Activated CD4-positive, alpha-beta memory T cell treated with anti-CD3 and anti-CD28 coated beads, Interleukin-2, amount 10 ng/mL, durations not matched to agents 7 days and 5 days (primary cell): Measurements from ENCODE around the gene ADAM19. TPM values are rescaled to one million over a fixed set of nuclear protein-coding genes. Genes with fewer than 3 reads are reported as not detected.
"Not testable (repeated sequence)": the region's sequence is repeated elsewhere in the genome, so short reads cannot be mapped to it uniquely, and the experiment has no call there.

ENCODE experiments used
- CTCF ChIA-PET: fragments of 350-600 bp; sonication (Branson Sonifier 250); formaldehyde crosslinking; loops from one replicate; lab custom pipeline; 2021; ENCODE audit warnings: antibody characterized with exemption, inconsistent platforms; lab: Charles Lee
- POLR2A ChIA-PET: fragments of 350-600 bp; sonication (Branson Sonifier 250); formaldehyde crosslinking; loops from one replicate; lab custom pipeline; 2021; ENCODE audit warnings: antibody characterized with exemption; lab: Charles Lee
- DNase-seq: peaks from one replicate; pipeline ENCODE4 v3.0.0-alpha.2; 2020
- H3K27ac Mint-ChIP-seq: one replicate; pipeline ENCODE4 v1.8.0; 2021; ENCODE audit warnings: mild to moderate bottlenecking, mixed read lengths
- H3K27me3 Mint-ChIP-seq: one replicate; pipeline ENCODE4 v1.8.0; 2021; ENCODE audit warnings: mixed read lengths
- H3K36me3 Mint-ChIP-seq: one replicate; pipeline ENCODE4 v1.8.0; 2021; ENCODE audit warnings: low read depth, mixed read lengths
- H3K4me1 Mint-ChIP-seq: one replicate; pipeline ENCODE4 v1.8.0; 2021; ENCODE audit warnings: mixed read lengths
- H3K4me3 Mint-ChIP-seq: one replicate; pipeline ENCODE4 v1.8.0; 2021; ENCODE audit warnings: mild to moderate bottlenecking, mixed read lengths
- H3K9me3 Mint-ChIP-seq: one replicate; pipeline ENCODE4 v1.8.0; 2021; ENCODE audit warnings: mixed read lengths
- total RNA-seq, 2 experiments: library from RNA; stranded (reverse); gene quantifications; one replicate each; pipeline ENCODE4 v1.2.3, GENCODE V29; 2021

ADAM19 gene
- total RNA-seq, 2 experiments from 2014 or later: 309 to 313 TPM

GRCh38 chr5:157484768-157485167 is 90.8 kb downstream of the ADAM19 start:
- H3K36me3 Mint-ChIP-seq: peaks cover 94% of the 10 kb centered on the region
- CTCF ChIA-PET: interaction anchor here (1.4 to 2.2 kb wide), 2 partner anchors 13 to 258 kb away, joined by 4 to 8 read pairs; no protein-coding TSS in a partner anchor
- DNase-seq: no peak
- POLR2A ChIA-PET: no interaction called here
- peaks cover 75% of the 10 kb centered on the region for H3K4me1 Mint-ChIP-seq
- H3K27ac Mint-ChIP-seq: peak overlapping the region; percentile 38
- H3K4me3 Mint-ChIP-seq: no peak overlapping the region
- H3K27me3 Mint-ChIP-seq: no peaks in the 10 kb centered on the region
- H3K9me3 Mint-ChIP-seq: no peaks in the 10 kb centered on the region

GRCh38 chr5:157482702-157483101 is 92.9 kb downstream of the ADAM19 start:
- CTCF ChIA-PET: interaction anchor here (1.3 kb wide), 1 partner anchor 11 kb away, joined by 5 read pairs; no protein-coding TSS in a partner anchor
- Mint-ChIP-seq H3K36me3 (peaks cover 96% of the 10 kb centered on the region), H3K4me1 (peaks cover 80% of the 10 kb centered on the region)
- H3K9me3 Mint-ChIP-seq, POLR2A ChIA-PET, H3K27ac Mint-ChIP-seq, DNase-seq, H3K27me3 Mint-ChIP-seq, H3K4me3 Mint-ChIP-seq: not testable (repeated sequence)

GRCh38 chr5:157481666-157482065 is 93.9 kb downstream of the ADAM19 start:
- Mint-ChIP-seq H3K4me1 (peaks cover 75% of the 10 kb centered on the region), H3K27me3 (no peaks in the 10 kb centered on the region), H3K9me3 (no peaks in the 10 kb centered on the region), H3K4me3 (no peak overlapping the region), H3K27ac (peak overlapping the region; percentile 75), H3K36me3 (peaks cover 96% of the 10 kb centered on the region)
- ChIA-PET POLR2A (interaction anchor here (1.0 kb wide), 1 partner anchor 11 kb away, joined by 3 read pairs; no protein-coding TSS in a partner anchor), CTCF (interaction anchor here (0.6 to 1.3 kb wide), 2 partner anchors 10 to 50 kb away, joined by 3 to 5 read pairs; no protein-coding TSS in a partner anchor)
- DNase-seq: no peak

GRCh38 chr5:157481265-157481664 is 94.3 kb downstream of the ADAM19 start:
- POLR2A ChIA-PET: interaction anchor here (1.0 to 1.6 kb wide), 2 partner anchors 8 to 12 kb away, joined by 3 to 5 read pairs; no protein-coding TSS in a partner anchor
- no peak for DNase-seq
- CTCF ChIA-PET: interaction anchor here (0.6 to 2.1 kb wide), 4 partner anchors 9 to 49 kb away, joined by 3 to 10 read pairs (median 6); no protein-coding TSS in a partner anchor
- Mint-ChIP-seq H3K4me1 (peaks cover 72% of the 10 kb centered on the region), H3K27me3 (no peaks in the 10 kb centered on the region), H3K36me3 (peaks cover 96% of the 10 kb centered on the region), H3K9me3 (no peaks in the 10 kb centered on the region), H3K27ac (peak overlapping the region; percentile 75), H3K4me3 (no peak overlapping the region)

GRCh38 chr5:157479612-157480510 is 95.7 kb downstream of the ADAM19 start:
- H3K4me1 Mint-ChIP-seq: peaks cover 64% of the 10 kb centered on the region
- ChIA-PET CTCF (interaction anchor here (0.6 to 2.1 kb wide), 8 partner anchors 8 to 469 kb away, joined by 3 to 10 read pairs (median 5); partner anchors contain the start of gene LSM11), POLR2A (interaction anchor here (0.7 to 2.2 kb wide), 4 partner anchors 9 to 22 kb away, joined by 3 to 6 read pairs (median 4); no protein-coding TSS in a partner anchor)
- peaks cover 93% of the 10 kb centered on the region for H3K36me3 Mint-ChIP-seq
- no peaks in the 10 kb centered on the region for H3K27me3 Mint-ChIP-seq
- peak overlapping the region; percentile 75 for H3K27ac Mint-ChIP-seq
- H3K4me3 Mint-ChIP-seq: no peak overlapping the region
- H3K9me3 Mint-ChIP-seq: no peaks in the 10 kb centered on the region
- no peak for DNase-seq

- Mint-ChIP-seq H3K36me3 (peaks cover 92% of the 10 kb centered on the region), H3K9me3 (no peaks in the 10 kb centered on the region), H3K27me3 (no peaks in the 10 kb centered on the region), H3K27ac (peak overlapping the region; percentile 75), H3K4me1 (peaks cover 61% of the 10 kb centered on the region), H3K4me3 (no peak overlapping the region)
- ChIA-PET CTCF (interaction anchor here (0.7 to 2.1 kb wide), 6 partner anchors 9 to 264 kb away, joined by 3 to 10 read pairs (median 5); partner anchors contain the start of gene LSM11), POLR2A (interaction anchor here (1.3 to 2.2 kb wide), 2 partner anchors 15 to 22 kb away, joined by 3 to 6 read pairs; no protein-coding TSS in a partner anchor)
- DNase-seq: no peak
Observed at GRCh38 chr5:157479166-157479565, 96.4 kb downstream of the ADAM19 start.

- peaks cover 58% of the 10 kb centered on the region for H3K4me1 Mint-ChIP-seq
- no peaks in the 10 kb centered on the region for H3K9me3 Mint-ChIP-seq
- peaks cover 88% of the 10 kb centered on the region for H3K36me3 Mint-ChIP-seq
- ChIA-PET POLR2A (interaction anchor here (1.2 to 2.2 kb wide), 3 partner anchors 15 to 48 kb away, joined by 3 to 6 read pairs (median 3); no protein-coding TSS in a partner anchor), CTCF (interaction anchor here (0.7 to 2.1 kb wide), 4 partner anchors 9 to 265 kb away, joined by 3 to 7 read pairs (median 5); partner anchors contain the start of gene LSM11)
- H3K4me3 Mint-ChIP-seq: peak overlapping the region; percentile 13
- H3K27ac Mint-ChIP-seq: peak overlapping the region; percentile 75
- no peaks in the 10 kb centered on the region for H3K27me3 Mint-ChIP-seq
- DNase-seq: peak; percentile 31
Observed at GRCh38 chr5:157478726-157479125, 96.8 kb downstream of the ADAM19 start.

- Mint-ChIP-seq H3K27me3 (no peaks in the 10 kb centered on the region), H3K27ac (peak overlapping the region; percentile 75), H3K36me3 (peaks cover 88% of the 10 kb centered on the region), H3K9me3 (no peaks in the 10 kb centered on the region), H3K4me3 (no peak overlapping the region), H3K4me1 (peaks cover 58% of the 10 kb centered on the region)
- ChIA-PET POLR2A (interaction anchor here (1.2 to 1.6 kb wide), 3 partner anchors 11 to 49 kb away, joined by 3 to 5 read pairs (median 3); no protein-coding TSS in a partner anchor), CTCF (interaction anchor here (0.8 to 1.5 kb wide), 4 partner anchors 9 to 1793 kb away, joined by 3 to 7 read pairs (median 3); partner anchors contain the start of gene LSM11)
- DNase-seq: no peak
Observed at GRCh38 chr5:157477814-157478494, 97.6 kb downstream of the ADAM19 start.

GRCh38 chr5:157476702-157477408 is 98.7 kb downstream of the ADAM19 start:
- H3K4me1 Mint-ChIP-seq: peaks cover 49% of the 10 kb centered on the region
- H3K9me3 Mint-ChIP-seq: no peaks in the 10 kb centered on the region
- H3K27ac Mint-ChIP-seq: peak overlapping the region; percentile 24
- CTCF ChIA-PET: interaction anchor here (1.1 to 1.5 kb wide), 7 partner anchors 36 to 267 kb away, joined by 3 to 7 read pairs (median 3); partner anchors contain the start of gene LSM11
- peaks cover 86% of the 10 kb centered on the region for H3K36me3 Mint-ChIP-seq
- POLR2A ChIA-PET: interaction anchor here (1.5 to 1.6 kb wide), 2 partner anchors 10 to 12 kb away, joined by 3 to 5 read pairs; no protein-coding TSS in a partner anchor
- no peaks in the 10 kb centered on the region for H3K27me3 Mint-ChIP-seq
- H3K4me3 Mint-ChIP-seq: no peak overlapping the region
- no peak for DNase-seq

GRCh38 chr5:157475432-157475831 is 100.1 kb downstream of the ADAM19 start:
- Mint-ChIP-seq H3K27me3 (no peaks in the 10 kb centered on the region), H3K4me1 (peaks cover 37% of the 10 kb centered on the region)
- CTCF ChIA-PET: interaction anchor here (1.1 kb wide), 1 partner anchor 17 kb away, joined by 4 read pairs; no protein-coding TSS in a partner anchor

More at GRCh38 chr5:157475432-157475831, 100.1 kb downstream of the ADAM19 start:
- H3K36me3 Mint-ChIP-seq: peaks cover 73% of the 10 kb centered on the region
- no peak for DNase-seq
- POLR2A ChIA-PET: no interaction called here
- no peak overlapping the region for H3K27ac Mint-ChIP-seq
- no peaks in the 10 kb centered on the region for H3K9me3 Mint-ChIP-seq
- no peak overlapping the region for H3K4me3 Mint-ChIP-seq
